Activated CD4-positive, alpha-beta T cell treated with anti-CD3 and anti-CD28 coated beads, Interleukin-2, amount 50 U/mL, for 48 hours (primary cell): ENCODE data around the gene KRT33B.

ENCODE experiments used
- DNase-seq, 2 experiments: peaks; one replicate each; pipeline ENCODE4 v3.0.0-alpha.2; 2020

Gene KRT33B

DNA sequence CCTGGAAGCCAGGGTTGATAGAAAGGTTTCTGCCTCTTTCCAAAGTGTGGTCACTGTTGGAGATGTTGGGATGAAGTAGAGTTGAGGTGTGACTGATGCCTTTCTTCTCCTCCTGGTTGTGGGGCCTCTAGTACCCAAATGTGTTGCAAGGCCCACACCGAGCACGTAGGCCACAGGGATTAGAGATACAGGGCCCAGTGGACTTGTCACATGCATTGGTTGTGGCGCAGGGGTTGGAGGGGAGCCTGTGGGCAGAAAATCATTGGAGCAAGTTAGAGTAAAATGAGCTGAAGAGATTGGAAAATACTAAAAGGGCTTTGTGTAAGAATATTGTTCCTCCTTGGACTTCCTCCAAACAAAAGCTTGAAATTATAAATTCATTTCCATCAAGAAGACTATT, 23.6 kb downstream of the KRT33B start:
- DNase-seq: no peak

GRCh38 chr17:41343029-41343428, 26.6 kb downstream of the KRT33B start:
- no peak for DNase-seq

DNA sequence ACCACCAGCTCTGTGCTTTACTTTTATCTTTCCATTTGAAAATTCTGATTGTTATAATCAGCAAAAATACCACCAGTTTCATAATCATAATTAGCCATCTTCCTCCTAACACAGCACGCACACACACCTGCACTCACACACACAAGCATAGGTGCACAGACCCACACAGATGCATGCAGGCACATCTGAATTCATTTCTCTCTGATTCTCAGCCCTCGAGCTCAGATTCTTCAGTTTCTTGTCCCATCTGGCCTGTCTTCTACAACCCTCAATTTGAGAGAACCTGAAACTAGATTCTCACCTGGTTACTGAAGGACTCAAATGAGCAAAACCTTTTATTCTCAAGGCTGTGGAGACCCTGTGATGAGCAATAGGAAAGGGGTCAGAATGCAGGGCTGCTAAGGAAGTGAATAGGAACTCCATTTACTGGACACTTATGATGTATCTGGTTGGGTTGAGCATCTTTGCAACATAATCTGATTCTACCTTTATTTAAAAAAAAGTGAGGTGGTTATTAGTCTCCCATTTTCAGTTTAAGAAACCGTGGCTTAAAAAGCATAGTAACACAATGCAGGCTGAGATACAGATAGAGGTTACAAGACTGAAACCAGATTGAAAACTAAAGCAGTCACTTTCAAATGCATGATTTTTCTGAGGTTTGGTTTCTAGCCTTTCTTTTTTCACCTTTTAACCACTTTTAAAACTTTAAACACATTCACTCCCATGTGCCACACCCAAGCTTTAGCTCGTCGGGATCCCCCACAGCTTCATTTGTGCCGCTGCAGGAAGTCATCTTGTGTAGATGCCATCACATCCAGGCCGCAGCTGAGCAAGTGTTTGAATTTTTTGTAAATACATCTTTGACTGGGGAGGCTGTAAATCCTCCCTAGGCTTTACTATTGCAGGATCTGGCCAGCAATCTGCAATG, 28.4 kb downstream of the KRT33B start:
- peak; percentile 45 to 57 for DNase-seq

- no peak for DNase-seq
These were observed 29.1 kb downstream of the KRT33B start for GRCh38 chr17:41340494-41340893.

GRCh38 chr17:41339571-41340172, 29.9 kb downstream of the KRT33B start:
- no peak for DNase-seq

- no peak for DNase-seq
These were observed 30.6 kb downstream of the KRT33B start for GRCh38 chr17:41338961-41339485.

GRCh38 chr17:41335747-41336146, 33.9 kb downstream of the KRT33B start:
- DNase-seq: no peak

DNA sequence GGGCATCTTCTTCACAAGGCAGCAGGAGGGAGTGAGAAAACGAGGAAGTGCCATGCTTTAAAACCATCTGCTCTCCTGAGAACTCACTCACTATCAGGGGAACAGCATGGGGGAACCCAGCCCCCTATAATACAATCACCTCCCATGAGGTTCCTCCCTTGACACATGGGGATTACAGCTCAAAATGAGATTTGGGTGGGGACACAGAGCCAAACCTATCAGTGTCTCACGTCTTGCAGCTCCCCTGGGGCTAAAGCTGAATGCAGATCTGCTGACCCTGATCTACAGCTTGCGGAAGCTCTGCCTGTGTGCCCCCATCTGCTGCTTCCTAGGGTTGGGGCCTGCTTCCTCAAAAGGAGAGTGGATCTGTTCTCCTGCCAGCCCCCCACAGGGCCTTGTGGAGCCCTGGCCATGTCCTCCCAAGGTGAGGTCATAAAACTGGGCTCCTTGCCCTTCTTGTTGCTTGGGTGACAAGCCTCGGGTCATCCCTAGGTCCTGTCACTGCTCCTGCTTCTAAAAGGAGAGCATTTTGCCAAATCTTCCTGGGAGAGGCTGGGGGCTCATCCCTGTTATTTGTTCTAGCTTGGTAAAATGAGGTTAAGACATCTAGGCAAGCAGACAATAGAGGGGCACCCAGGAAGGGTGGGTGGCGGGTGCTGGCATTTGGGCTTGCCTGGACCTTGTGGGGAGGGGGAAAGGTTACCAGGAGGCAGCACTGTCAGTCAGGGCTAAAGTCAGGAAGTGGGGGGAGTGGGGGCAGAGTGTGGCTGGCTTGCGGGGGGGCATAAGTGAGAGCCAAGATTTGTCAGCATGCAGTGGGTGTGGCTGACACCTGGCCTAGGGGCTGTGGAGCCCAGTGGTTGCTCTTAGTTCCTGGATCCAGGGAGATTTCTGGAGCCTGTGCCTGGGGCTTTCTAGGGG, 35.0 kb downstream of the KRT33B start:
- no peak for DNase-seq

DNA sequence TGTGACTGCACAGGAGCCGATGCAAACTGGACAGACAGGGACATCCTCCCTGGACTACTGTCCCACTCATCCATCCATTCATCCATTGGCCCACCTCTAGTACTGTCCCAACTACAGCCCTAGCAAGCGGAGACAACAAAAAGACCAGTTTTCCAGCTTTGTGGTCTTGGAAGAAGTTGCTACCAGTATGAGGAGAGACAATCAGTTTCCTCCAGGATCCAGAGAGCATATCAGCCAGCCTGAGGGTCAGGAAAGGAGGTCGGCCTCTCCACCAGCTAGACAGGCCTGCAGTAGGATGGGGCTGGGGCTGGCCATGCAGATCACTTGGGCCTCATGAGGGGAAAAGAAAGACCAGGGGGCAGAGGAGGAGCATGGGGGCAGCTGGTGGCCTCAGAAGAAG, 35.8 kb downstream of the KRT33B start:
- DNase-seq: no peak

DNA sequence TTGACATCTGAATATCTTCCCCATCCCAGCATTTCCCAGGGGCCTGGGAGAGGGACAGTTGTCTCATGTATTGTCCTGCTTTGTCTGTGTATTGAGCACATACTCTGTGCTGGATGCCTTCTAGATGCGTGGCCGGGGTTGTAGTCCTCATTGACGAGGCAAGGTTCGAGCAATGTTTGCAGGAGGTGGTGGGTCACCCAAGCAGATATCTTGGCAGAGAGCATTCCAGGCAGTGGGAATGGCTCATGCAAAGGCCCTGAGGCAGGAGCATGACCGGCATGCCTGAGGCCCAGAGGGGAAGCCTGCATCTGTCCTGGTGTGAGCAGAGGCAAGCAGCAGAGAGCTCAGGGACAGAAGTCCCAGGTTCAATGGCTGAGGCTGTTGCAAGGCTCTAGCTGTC, 36.5 kb downstream of the KRT33B start:
- no peak for DNase-seq

DNA sequence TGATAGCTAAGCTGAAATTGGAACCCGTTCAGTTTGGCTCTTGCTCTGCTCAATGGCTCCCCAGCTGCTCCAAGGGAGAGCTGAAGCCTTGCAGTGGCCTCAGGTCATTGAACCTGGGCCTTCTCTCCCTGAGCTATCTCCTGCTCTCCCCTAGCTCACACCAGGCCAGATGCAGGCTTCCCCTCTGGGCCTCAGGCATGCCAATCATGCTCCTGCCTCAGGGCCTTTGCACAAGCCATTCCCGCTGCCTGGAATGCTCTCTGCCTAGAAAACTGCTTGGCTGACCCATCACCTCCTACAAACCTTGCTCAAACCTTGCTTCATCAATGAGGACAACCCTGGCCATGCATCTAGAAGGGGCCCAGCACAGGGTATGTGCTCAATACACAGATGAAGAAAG, 37.4 kb downstream of the KRT33B start:
- DNase-seq: no peak

GRCh38 chr17:41331606-41332005, 38.0 kb downstream of the KRT33B start:
- no peak for DNase-seq

DNA sequence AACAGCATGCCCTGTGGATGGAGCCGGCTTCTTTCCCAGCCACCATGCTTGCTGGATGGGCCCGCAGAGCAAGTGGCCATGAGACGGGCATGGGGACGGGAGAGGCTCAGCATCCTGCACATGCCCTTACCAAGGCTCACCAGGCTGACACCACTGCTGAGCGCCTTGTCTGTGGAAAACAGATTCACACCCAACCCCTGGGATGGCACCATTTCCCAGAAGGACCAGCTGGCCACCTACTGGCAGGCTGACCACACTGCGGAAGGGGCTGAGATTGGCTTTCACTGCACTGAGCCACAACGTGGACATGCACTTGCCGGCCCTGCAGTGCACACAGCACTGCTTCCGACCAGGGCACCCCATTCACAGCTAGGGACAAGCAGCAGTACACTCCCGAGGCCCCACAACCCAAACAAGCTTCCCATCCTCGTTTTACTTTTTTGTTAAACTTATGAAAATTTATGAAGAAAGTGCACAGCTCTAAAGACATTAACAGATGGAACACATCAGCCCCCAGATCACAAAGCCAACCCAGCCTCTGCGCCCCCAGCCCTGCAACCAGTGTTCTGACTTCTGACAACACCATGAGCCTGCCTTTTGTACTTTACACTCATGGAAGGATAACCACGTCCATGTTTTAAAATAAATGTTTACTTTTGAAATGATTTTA, 40.2 kb downstream of the KRT33B start:
- peak; percentile 29 to 48 for DNase-seq

- no peak for DNase-seq
These were observed 41.4 kb downstream of the KRT33B start for GRCh38 chr17:41328207-41328606.

- no peak for DNase-seq
These were observed 42.0 kb downstream of the KRT33B start for GRCh38 chr17:41327411-41328120.

GRCh38 chr17:41326173-41327145, 43.2 kb downstream of the KRT33B start:
- no peak for DNase-seq

DNA sequence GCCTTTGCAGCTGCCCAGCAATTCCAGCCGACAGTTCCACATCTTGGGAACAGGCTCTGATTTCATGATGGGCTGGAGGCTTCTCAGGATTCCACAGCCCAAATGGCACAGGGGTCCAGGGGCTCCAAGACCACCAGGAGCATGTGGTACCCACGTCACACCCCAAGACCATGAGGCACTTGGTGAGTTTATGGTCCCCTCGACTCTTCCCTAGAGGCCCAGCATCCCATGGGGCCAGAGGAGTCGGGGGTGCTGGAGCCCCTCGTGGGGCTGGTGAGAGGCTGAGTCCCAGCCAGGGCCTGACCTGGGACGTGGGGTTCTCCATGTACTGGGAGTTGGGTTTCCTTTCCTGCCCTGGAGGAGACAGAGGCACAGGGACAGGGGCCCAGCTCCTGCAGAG, 44.0 kb downstream of the KRT33B start:
- DNase-seq: no peak

GRCh38 chr17:41325126-41325525, 44.5 kb downstream of the KRT33B start:
- DNase-seq: no peak

- DNase-seq: peak in 1 of 2 experiments; percentile 20
These were observed 45.2 kb downstream of the KRT33B start for GRCh38 chr17:41324180-41325075.
